Measurements from ENCODE around the gene CISH.

DNA sequence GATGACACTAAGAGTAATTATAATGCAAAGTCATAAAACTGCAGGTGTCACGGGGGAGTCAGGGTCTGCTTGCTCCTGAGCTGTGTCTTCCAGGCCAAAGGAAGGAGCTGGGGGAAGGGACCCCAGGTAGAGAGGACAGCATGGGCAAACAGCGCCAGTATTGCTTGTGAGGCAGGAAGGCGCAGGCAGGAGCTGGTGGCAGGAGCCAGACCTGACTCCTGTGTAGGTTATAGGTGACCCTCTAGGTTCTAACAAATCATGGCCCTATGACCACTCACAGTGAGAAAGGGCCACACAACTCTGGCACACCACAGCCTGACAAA is 1.9 kb downstream of the CISH start:
- TF ChIP-seq, protein P1, sequence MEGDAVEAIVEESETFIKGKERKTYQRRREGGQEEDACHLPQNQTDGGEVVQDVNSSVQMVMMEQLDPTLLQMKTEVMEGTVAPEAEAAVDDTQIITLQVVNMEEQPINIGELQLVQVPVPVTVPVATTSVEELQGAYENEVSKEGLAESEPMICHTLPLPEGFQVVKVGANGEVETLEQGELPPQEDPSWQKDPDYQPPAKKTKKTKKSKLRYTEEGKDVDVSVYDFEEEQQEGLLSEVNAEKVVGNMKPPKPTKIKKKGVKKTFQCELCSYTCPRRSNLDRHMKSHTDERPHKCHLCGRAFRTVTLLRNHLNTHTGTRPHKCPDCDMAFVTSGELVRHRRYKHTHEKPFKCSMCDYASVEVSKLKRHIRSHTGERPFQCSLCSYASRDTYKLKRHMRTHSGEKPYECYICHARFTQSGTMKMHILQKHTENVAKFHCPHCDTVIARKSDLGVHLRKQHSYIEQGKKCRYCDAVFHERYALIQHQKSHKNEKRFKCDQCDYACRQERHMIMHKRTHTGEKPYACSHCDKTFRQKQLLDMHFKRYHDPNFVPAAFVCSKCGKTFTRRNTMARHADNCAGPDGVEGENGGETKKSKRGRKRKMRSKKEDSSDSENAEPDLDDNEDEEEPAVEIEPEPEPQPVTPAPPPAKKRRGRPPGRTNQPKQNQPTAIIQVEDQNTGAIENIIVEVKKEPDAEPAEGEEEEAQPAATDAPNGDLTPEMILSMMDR (IDR thresholded peaks at IDR 0.05), result no peak
- no peak for TF ChIP-seq EP300 (IDR thresholded peaks at IDR 0.05)
